Right renal cortex interstitium (tissue), 3 donors: ENCODE results near the gene PRCC. TPM values are rescaled to one million over a fixed set of nuclear protein-coding genes. Genes with fewer than 3 reads are reported as not detected.

Source experiments
- DNase-seq, 3 donors: peaks; one replicate each; pipeline ENCODE4 v3.0.0-alpha.2; 2013; ENCODE audit warnings: low read depth in 3 of 3, low spot score in 2 of 3
- polyA plus RNA-seq, 3 donors: library from polyadenylated mRNA; unstranded; fragments of 120-200 nt; gene quantifications; one replicate each; pipeline ENCODE4 v1.2.1, GENCODE V29; 2013; ENCODE audit not compliant: insufficient read length in 3 of 3

PRCC gene
- polyA plus RNA-seq, 3 donors: 106 to 121 (median 109) TPM

- DNase-seq: no peak
These were observed 43.8 kb downstream of the PRCC start for GRCh38 chr1:156811168-156811567.

DNA sequence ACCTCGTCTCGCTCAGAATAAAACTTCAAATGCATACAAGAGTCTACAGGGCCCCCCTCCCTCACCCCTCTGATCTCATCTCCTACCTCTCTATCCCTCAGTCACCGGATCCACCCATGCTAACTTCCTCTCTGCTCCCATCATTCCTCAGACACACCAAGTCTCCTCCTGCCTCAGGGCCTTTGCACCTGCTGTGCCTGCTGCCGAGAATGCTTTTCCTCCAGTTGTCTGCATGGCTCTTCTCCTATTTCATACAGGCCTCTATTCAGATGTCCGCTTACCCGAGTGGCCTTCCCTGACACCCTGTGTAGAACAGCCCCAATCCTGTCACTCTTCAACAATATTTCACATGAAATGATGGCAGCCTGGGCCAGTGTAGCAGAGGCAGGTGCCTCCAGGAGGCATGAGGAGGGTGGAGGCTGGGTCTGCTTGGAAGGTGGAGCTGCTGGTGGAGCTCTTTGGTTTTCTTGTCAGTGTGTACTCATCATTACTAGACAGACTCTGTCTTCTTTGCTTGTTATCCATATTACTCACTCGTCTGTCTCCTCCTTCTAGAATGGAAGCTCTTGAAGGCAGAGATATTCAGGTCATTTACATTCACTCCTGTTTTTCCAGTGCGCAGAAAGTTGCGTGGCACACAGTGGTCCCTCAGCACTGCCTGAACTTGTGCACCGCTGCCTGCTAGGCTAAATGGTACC lies 45.1 kb downstream of the PRCC start:
- no peak for DNase-seq

- DNase-seq: no peak
These were observed 46.0 kb downstream of the PRCC start for GRCh38 chr1:156813298-156813697.

- DNase-seq: no peak
These were observed 46.6 kb downstream of the PRCC start for GRCh38 chr1:156813750-156814570.

- DNase-seq: no peak
These were observed 47.4 kb downstream of the PRCC start for GRCh38 chr1:156814571-156815260.

GRCh38 chr1:156815307-156815826 lies 48.0 kb downstream of the PRCC start:
- DNase-seq: peak; percentile 64 to 67 (median 65)

DNA sequence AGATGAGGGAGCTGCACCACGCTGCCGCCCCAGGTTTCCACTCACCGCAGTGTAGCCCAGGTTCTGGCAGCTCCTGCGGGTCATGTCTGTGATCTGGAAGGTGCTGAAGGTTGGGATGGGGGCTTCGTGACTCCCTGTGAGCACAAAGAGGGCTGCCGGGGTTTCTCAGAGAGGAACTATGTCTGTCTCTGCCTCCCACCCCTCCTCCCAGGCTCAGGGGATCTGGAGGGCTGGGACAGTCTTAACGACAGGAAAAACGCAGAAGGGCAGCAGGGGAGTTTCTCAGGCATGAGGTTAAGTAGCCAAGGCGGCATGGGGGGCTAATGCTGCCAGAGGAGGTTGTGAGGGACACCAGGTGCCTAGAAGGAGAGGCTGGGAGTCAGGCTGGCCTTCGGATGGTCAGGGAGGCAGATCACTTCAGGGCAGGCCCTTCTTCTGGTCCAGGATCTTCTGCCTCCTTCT lies 48.7 kb downstream of the PRCC start:
- DNase-seq: no peak

- DNase-seq: no peak
These were observed 49.4 kb downstream of the PRCC start, which contains the start of gene SH2D2A for GRCh38 chr1:156816561-156817328. TSS of gene SH2D2A (minus strand) at chr1:156816848. CDS start at chr1:156816708, 140 bp downstream.

- no peak for DNase-seq
These were observed 54.5 kb downstream of the PRCC start for GRCh38 chr1:156821801-156822200.

DNA sequence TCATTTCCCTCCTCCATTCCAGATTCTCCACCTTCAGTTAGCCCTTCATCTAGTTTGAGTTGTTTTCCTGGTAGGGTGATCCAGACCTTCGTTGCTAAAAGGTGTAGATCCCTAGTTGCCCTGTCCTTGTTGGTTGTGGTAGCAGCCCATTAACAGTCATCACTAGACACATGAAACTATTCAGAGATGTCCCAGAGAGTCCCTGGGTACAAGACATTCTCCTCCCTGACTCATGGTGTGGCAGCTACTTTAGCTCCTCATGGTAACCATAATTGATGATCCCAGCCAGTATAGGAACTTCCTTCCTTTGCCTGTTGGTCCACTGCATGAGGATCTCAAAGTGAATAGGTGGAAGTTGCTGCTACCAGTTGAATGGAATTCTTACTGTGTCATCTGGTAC lies 55.3 kb downstream of the PRCC start:
- DNase-seq: no peak

GRCh38 chr1:156823210-156823790 lies 56.0 kb downstream of the PRCC start:
- DNase-seq: no peak

DNA sequence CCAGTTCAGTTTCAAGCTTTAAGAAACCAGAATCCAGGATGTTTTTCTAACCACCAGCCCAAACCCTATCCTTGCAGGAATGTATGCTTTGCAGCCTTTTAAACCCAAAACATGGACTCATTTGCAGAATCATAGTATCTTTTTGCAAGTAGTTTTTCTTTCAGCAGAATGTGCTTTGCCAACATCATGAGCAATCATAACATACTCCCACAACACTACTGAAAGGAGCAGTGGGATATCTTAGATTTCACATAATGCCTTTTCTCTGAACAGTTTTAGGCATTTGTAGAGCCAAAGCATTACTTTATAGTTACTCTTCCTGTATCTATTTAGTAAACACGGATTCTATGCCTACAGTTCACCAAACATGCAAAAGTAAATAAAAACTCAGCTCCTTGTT lies 59.3 kb downstream of the PRCC start:
- DNase-seq: no peak

- DNase-seq: no peak
These were observed 61.2 kb downstream of the PRCC start for GRCh38 chr1:156828400-156829124.

DNA sequence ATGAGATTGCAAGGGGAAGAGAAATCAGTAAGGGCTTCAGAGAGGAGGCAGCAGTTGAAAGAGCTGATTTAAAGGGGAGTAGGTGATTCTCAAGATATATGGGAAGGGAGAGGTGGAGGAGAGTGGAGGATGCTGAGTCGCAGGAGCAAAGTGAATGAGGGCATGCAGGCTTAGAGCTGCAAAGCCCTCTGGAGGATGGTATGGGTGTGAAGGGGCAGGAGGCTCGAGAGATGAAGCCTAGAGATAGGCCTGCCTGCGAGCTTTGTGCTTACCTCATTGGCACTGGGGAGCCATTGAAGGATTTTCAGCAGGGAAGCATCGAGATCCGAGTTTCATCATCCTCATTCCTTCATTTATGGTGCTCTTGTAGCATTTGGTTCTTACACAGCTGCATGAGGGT lies 65.1 kb downstream of the PRCC start:
- no peak for DNase-seq

DNA sequence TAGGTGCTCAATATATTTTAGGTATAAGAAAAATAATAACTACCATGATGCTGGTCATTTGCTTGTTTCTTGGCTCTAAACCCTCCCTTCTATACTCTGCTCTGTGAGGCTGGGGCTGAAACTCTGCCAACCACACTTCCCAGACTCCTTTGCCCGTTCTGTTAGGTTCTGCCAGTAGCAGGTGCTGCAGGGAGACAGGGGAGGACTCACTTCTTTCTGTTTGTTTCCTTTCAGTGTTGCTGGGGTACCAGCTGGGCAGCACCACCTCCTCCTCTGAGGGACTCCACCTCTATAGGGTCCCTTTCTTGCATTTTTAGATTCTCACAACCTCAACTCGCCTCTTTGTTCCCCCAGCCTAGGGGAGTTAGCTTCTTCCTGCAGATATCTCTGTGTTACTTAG lies 66.3 kb downstream of the PRCC start:
- DNase-seq: no peak

GRCh38 chr1:156834322-156834721 lies 67.0 kb downstream of the PRCC start:
- no peak for DNase-seq

GRCh38 chr1:156836041-156836654 lies 68.8 kb downstream of the PRCC start:
- DNase-seq: no peak

- no peak for DNase-seq
These were observed 69.6 kb downstream of the PRCC start for GRCh38 chr1:156836892-156837291.

GRCh38 chr1:156838972-156839371 lies 71.6 kb downstream of the PRCC start:
- DNase-seq: no peak
